HEK293 (cell line): ENCODE results near the gene ZNG1F.
"Not testable (repeated sequence)": the region's sequence is repeated elsewhere in the genome, so short reads cannot be mapped to it uniquely, and the experiment has no call there.

ENCODE experiments used
- SETDB1 ChIP-seq: IDR thresholded peaks from one replicate; pipeline ENCODE4 v1.6.1; 2017; ENCODE audit warnings: mild to moderate bottlenecking, low read length, moderate library complexity, mixed read lengths; ENCODE audit not compliant: insufficient read length
- TCF7L2 ChIP-seq: IDR thresholded peaks from 2 replicates; pipeline ENCODE4 v1.6.1; 2011; ENCODE audit warnings: low read depth, mild to moderate bottlenecking, inconsistent platforms, low read length, moderate library complexity, borderline replicate concordance
- TRIM28 ChIP-seq: IDR thresholded peaks from 2 replicates; pipeline ENCODE4 v1.6.1; 2011; ENCODE audit warnings: low read length, control low read depth, borderline replicate concordance
- ZBTB1 ChIP-seq: fragments of 450-650 bp; formaldehyde crosslinking; IDR thresholded peaks from 2 replicates; pipeline ENCODE4 v1.5.1; 2016; ENCODE audit warnings: missing biosample characterization, missing genetic modification characterization
- ZNF114 ChIP-seq: fragments of 450-650 bp; formaldehyde crosslinking; IDR thresholded peaks from 2 replicates; pipeline ENCODE4 v1.5.0; 2017; ENCODE audit warnings: missing biosample characterization, missing genetic modification characterization
- ZNF133 ChIP-seq: fragments of 450-650 bp; formaldehyde crosslinking; IDR thresholded peaks from 2 replicates; pipeline ENCODE4 v1.5.1; 2016; ENCODE audit warnings: missing biosample characterization, missing genetic modification characterization
- ZNF19 ChIP-seq: fragments of 450-650 bp; formaldehyde crosslinking; IDR thresholded peaks from 2 replicates; pipeline ENCODE4; 2016; ENCODE audit warnings: missing biosample characterization, missing genetic modification characterization, low read depth
- ZNF549 ChIP-seq: fragments of 450-650 bp; IDR thresholded peaks from 2 replicates; pipeline ENCODE4 v1.5.1; 2018; ENCODE audit warnings: missing biosample characterization, missing genetic modification characterization, mild to moderate bottlenecking, inconsistent platforms, moderate library complexity
- TF ChIP-seq, protein P1 (sequence below): fragments of 450-650 bp; formaldehyde crosslinking; IDR thresholded peaks from 2 replicates; pipeline ENCODE4 v1.5.1; 2016; ENCODE audit warnings: missing biosample characterization, missing genetic modification characterization
- TF ChIP-seq, protein P2 (sequence below): IDR thresholded peaks from 2 replicates; pipeline ENCODE4 v1.6.1; 2011; ENCODE audit warnings: mild to moderate bottlenecking, low read depth, low read length, borderline replicate concordance
- TF ChIP-seq, protein P3 (sequence below): fragments of 450-650 bp; formaldehyde crosslinking; IDR thresholded peaks from 2 replicates; pipeline ENCODE4 v1.5.1; 2016; ENCODE audit warnings: missing biosample characterization, missing genetic modification characterization
- TF ChIP-seq, protein P4 (sequence below): fragments of 450-650 bp; formaldehyde crosslinking; IDR thresholded peaks from 2 replicates; pipeline ENCODE4 v1.5.1; 2016; ENCODE audit warnings: missing biosample characterization, missing genetic modification characterization

DNA sequence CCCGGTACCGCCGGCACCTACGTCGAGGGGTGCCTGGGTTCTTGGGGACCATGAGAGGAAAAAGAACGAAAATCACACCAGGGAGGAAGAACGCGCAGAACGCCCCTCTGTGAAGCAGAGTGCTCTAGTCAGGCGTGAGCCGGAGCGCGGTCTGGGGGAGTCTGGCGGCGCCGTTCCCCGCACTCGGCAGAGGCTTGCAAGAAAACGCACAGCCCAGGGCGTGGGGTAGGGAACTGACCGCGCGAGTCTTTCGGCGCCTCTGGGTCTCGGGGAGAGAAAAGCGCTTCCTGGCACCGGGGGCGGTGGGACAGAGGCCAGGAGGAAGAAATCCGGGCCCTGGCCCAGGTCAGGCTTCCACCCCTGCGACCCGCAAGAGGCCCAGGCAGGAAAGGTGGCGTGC is 65.3 kb downstream of the ZNG1F start:
- not testable (repeated sequence) for TF ChIP-seq ZNF549 (tag by site-specific recombination); TCF7L2; ZNF133 (tag by site-specific recombination); SETDB1; ZNF114; ZNF19; ZBTB1 (tag by site-specific recombination); TRIM28
- TF ChIP-seq, protein P1, sequence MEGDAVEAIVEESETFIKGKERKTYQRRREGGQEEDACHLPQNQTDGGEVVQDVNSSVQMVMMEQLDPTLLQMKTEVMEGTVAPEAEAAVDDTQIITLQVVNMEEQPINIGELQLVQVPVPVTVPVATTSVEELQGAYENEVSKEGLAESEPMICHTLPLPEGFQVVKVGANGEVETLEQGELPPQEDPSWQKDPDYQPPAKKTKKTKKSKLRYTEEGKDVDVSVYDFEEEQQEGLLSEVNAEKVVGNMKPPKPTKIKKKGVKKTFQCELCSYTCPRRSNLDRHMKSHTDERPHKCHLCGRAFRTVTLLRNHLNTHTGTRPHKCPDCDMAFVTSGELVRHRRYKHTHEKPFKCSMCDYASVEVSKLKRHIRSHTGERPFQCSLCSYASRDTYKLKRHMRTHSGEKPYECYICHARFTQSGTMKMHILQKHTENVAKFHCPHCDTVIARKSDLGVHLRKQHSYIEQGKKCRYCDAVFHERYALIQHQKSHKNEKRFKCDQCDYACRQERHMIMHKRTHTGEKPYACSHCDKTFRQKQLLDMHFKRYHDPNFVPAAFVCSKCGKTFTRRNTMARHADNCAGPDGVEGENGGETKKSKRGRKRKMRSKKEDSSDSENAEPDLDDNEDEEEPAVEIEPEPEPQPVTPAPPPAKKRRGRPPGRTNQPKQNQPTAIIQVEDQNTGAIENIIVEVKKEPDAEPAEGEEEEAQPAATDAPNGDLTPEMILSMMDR (tag by site-specific recombination), result not testable (repeated sequence)
- TF ChIP-seq, protein P2, sequence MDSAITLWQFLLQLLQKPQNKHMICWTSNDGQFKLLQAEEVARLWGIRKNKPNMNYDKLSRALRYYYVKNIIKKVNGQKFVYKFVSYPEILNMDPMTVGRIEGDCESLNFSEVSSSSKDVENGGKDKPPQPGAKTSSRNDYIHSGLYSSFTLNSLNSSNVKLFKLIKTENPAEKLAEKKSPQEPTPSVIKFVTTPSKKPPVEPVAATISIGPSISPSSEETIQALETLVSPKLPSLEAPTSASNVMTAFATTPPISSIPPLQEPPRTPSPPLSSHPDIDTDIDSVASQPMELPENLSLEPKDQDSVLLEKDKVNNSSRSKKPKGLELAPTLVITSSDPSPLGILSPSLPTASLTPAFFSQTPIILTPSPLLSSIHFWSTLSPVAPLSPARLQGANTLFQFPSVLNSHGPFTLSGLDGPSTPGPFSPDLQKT, result not testable (repeated sequence)
- TF ChIP-seq, protein P3, sequence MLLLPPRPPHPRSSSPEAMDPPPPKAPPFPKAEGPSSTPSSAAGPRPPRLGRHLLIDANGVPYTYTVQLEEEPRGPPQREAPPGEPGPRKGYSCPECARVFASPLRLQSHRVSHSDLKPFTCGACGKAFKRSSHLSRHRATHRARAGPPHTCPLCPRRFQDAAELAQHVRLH (tag by site-specific recombination), result not testable (repeated sequence)
- TF ChIP-seq, protein P4, sequence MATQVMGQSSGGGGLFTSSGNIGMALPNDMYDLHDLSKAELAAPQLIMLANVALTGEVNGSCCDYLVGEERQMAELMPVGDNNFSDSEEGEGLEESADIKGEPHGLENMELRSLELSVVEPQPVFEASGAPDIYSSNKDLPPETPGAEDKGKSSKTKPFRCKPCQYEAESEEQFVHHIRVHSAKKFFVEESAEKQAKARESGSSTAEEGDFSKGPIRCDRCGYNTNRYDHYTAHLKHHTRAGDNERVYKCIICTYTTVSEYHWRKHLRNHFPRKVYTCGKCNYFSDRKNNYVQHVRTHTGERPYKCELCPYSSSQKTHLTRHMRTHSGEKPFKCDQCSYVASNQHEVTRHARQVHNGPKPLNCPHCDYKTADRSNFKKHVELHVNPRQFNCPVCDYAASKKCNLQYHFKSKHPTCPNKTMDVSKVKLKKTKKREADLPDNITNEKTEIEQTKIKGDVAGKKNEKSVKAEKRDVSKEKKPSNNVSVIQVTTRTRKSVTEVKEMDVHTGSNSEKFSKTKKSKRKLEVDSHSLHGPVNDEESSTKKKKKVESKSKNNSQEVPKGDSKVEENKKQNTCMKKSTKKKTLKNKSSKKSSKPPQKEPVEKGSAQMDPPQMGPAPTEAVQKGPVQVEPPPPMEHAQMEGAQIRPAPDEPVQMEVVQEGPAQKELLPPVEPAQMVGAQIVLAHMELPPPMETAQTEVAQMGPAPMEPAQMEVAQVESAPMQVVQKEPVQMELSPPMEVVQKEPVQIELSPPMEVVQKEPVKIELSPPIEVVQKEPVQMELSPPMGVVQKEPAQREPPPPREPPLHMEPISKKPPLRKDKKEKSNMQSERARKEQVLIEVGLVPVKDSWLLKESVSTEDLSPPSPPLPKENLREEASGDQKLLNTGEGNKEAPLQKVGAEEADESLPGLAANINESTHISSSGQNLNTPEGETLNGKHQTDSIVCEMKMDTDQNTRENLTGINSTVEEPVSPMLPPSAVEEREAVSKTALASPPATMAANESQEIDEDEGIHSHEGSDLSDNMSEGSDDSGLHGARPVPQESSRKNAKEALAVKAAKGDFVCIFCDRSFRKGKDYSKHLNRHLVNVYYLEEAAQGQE (tag by site-specific recombination), result not testable (repeated sequence)
